B cell (primary cell): Measurements from ENCODE around the gene SORL1-AS1.

Experiments used
- CTCF ChIP-seq: fragments of 200-600 bp; IDR thresholded peaks from one replicate; pipeline ENCODE4 v1.8.0; 2022; ENCODE audit warnings: antibody characterized with exemption, mild to moderate bottlenecking
- EZH2 ChIP-seq: IDR thresholded peaks from 2 replicates; pipeline ENCODE4 v1.6.1; 2012; ENCODE audit warnings: borderline replicate concordance, low read depth, mild to moderate bottlenecking, moderate library complexity, low read length; ENCODE audit not compliant: insufficient read depth, poor library complexity, severe bottlenecking

GRCh38 chr11:121449123-121449522 lies 3.6 kb downstream of the SORL1-AS1 start:
- TF ChIP-seq CTCF: no peak
- TF ChIP-seq EZH2: no peak
